Pancreas (tissue), 10 donors: ENCODE data around the gene GEN1. TPM values are rescaled to one million over a fixed set of nuclear protein-coding genes. Genes with fewer than 3 reads are reported as not detected.
"Not testable (repeated sequence)": the region's sequence is repeated elsewhere in the genome, so short reads cannot be mapped to it uniquely, and the experiment has no call there.

Source experiments
- ATAC-seq, 4 donors: fragments of 200-7000 bp; cut with Tn5 transposase; one replicate each; pipeline versions ENCODE4 v1.8.0 to v1.9.1; 2020; ENCODE audit warnings: mild to moderate bottlenecking in 4 of 4, moderate library complexity in 4 of 4
- DNase-seq, 6 donors: peaks; one replicate each; pipeline ENCODE4 v3.0.0-alpha.2; 2020
- FAIRE-seq: peaks from 2 replicates; lab custom pipeline; 2012; peaks lifted over from hg19 to GRCh38; lab: Jason Lieb, UNC
- H3K27ac ChIP-seq, 4 donors: fragments of 200-600 bp; sonication (generic); 1 replicate in 3 of 4; 2 replicates in 1 of 4; pipeline versions ENCODE4 v1.5.0 to v1.8.0; 2020
- H3K27me3 ChIP-seq, 4 donors: fragments of 200-600 bp; one replicate each; pipeline ENCODE4 v1.8.0; 2021
- H3K36me3 ChIP-seq, 3 donors: fragments of 200-600 bp; sonication (generic) in 1 of 3; one replicate each; pipeline versions ENCODE4 v1.5.0 to v1.8.0; 2020 to 2021
- H3K4me1 ChIP-seq, 3 donors: fragments of 200-600 bp; one replicate each; pipeline ENCODE4 v1.8.0; 2021
- H3K4me3 ChIP-seq, 4 donors: fragments of 200-600 bp; sonication (generic) in 2 of 4; one replicate each; pipeline versions ENCODE4 v1.5.0 to v1.8.0; 2020 to 2021
- H3K9me3 ChIP-seq, 4 donors: fragments of 200-600 bp; one replicate each; pipeline ENCODE4 v1.8.0; 2021
- CTCF ChIP-seq, 4 donors: fragments of 200-600 bp; sonication (generic) in 3 of 4; IDR thresholded peaks; one replicate each; pipeline versions ENCODE4 v1.5.0 to v1.8.0; 2021; ENCODE audit warnings: antibody characterized with exemption in 4 of 4
- WGBS, 2 donors: extraction: QIAGEN DNeasy Blood & Tissue Kit; methylation state at CpG; one replicate each; pipeline ENCODE4 v1.1.7; 2013; 5-methylcytosine and 5-hydroxymethylcytosine counted together
- intact Hi-C, 3 donors: fragments of 100-400 bp; cut with DNase I; formaldehyde crosslinking; loops; one replicate each; pipeline versions ENCODE4 v1.11.1 to v1.14.2; 2022
- polyA plus RNA-seq, 2 donors: library from polyadenylated mRNA; stranded (reverse); fragments of 200-250 nt; gene quantifications; one replicate each; pipeline ENCODE4 v1.2.3, GENCODE V29; 2013
- total RNA-seq, 6 donors: library from RNA; stranded (reverse); fragmentation: NEBNext Ultra II Directional in 4 of 6; extraction: Animal tissue kit (Norgen Biotek cat#: 25700) in 4 of 6; gene quantifications; one replicate each; pipeline versions ENCODE4 v1.2.1 to v1.2.4, GENCODE V29; 2021 to 2023
- donor health status: healthy with polysubstance abuse.
- donor health status: DM: no; HTN: no; CAD: no; lungs with moderate emphysema.
- donor health status: DM: no; HTN: no; CAD: no.
- donor health status: control.
- donor health status: control.
- donor health status: Bipolar disorder and iron deficiency.
- donor health status: DM: yes; HTN: yes; CAD: no.
- donor health status: DM: no; HTN: no; CAD: no.
- donor health status: DM: no; HTN: no; CAD: no.
- donor health status: DM: yes; HTN: yes; CAD: no.

GEN1 gene
- total and polyA plus RNA-seq, 8 donors = 1.4 to 5.0 (median 2.4) TPM

- ATAC-seq = peak in 1 of 4 donors; percentile 25
- Histone ChIP-seq H3K36me3 (no peaks in the 10 kb centered on the region), H3K27ac (no peak overlapping the region), H3K27me3 (no peaks in the 10 kb centered on the region), H3K9me3 (no peaks in the 10 kb centered on the region), H3K4me1 (no peaks in the 10 kb centered on the region), H3K4me3 (no peak overlapping the region)
- no peak for FAIRE-seq
- DNase-seq = no peak
- TF ChIP-seq CTCF (IDR thresholded peaks at IDR 0.05) = no peak
- 29 to 30% methylated on average over 4 of the region's 4 CpGs for WGBS, 2 donors
- intact Hi-C loops = no loop called here
Observed at GRCh38 chr2:17822445-17823117, 68.6 kb downstream of the GEN1 start.

- H3K36me3 ChIP-seq, H3K9me3 ChIP-seq, H3K4me1 ChIP-seq, DNase-seq, H3K4me3 ChIP-seq, ATAC-seq, FAIRE-seq, H3K27me3 ChIP-seq, intact Hi-C loops, H3K27ac ChIP-seq: not testable (repeated sequence)
- WGBS, 2 donors = 64 to 84% methylated on average over 4 of the region's 4 CpGs
Observed at GRCh38 chr2:17823646-17824045, 69.7 kb downstream of the GEN1 start.

- FAIRE-seq (no peak), ATAC-seq (peak in 3 of 4 donors; percentile 16 to 40 (median 31)), DNase-seq (no peak)
- no peak for TF ChIP-seq CTCF (IDR thresholded peaks at IDR 0.05)
- Histone ChIP-seq H3K36me3 (no peaks in the 10 kb centered on the region), H3K27me3 (no peaks in the 10 kb centered on the region), H3K27ac (peak overlapping the region in 1 of 4 donors; percentile 33), H3K4me1 (peaks cover 0 to 3% (median 0%) of the 10 kb centered on the region in 3 donors), H3K9me3 (no peaks in the 10 kb centered on the region), H3K4me3 (no peak overlapping the region)
- WGBS, 2 donors = 32 to 44% methylated on average over 5 of the region's 5 CpGs
- intact Hi-C loops = no loop called here
Observed at GRCh38 chr2:17827316-17827715, 73.4 kb downstream of the GEN1 start.

GRCh38 chr2:17827785-17828184 is 73.8 kb downstream of the GEN1 start:
- intact Hi-C loops = no loop called here
- no peak for DNase-seq
- no peaks in the 10 kb centered on the region for H3K9me3 ChIP-seq
- no peaks in the 10 kb centered on the region for H3K27me3 ChIP-seq
- FAIRE-seq = no peak
- no peak overlapping the region for H3K4me3 ChIP-seq
- peak overlapping the region in 1 of 4 donors; percentile 33 for H3K27ac ChIP-seq
- peaks cover 0 to 3% (median 0%) of the 10 kb centered on the region in 3 donors for H3K4me1 ChIP-seq
- TF ChIP-seq CTCF (IDR thresholded peaks at IDR 0.05) = no peak
- ATAC-seq = no peak
- 75 to 87% methylated on average over 2 of the region's 2 CpGs for WGBS, 2 donors
- H3K36me3 ChIP-seq = no peaks in the 10 kb centered on the region

GRCh38 chr2:17830053-17831034 is 76.4 kb downstream of the GEN1 start:
- Histone ChIP-seq H3K9me3 (no peaks in the 10 kb centered on the region), H3K27me3 (no peaks in the 10 kb centered on the region), H3K4me3 (peak overlapping the region in 1 of 4 donors; percentile 13), H3K36me3 (no peaks in the 10 kb centered on the region), H3K27ac (no peak overlapping the region), H3K4me1 (peaks cover 0 to 3% (median 0%) of the 10 kb centered on the region in 3 donors)
- FAIRE-seq (no peak), ATAC-seq (peak; percentile 78 to 97 (median 90)), DNase-seq (peak; percentile 31 to 88 (median 66))
- 14% methylated on average over 37 of the region's 37 CpGs for WGBS, 2 donors
- peak; percentile 70 to 85 (median 75) for TF ChIP-seq CTCF (IDR thresholded peaks at IDR 0.05)
- intact Hi-C loops = loop anchor here in 1 of 3 donors (10.0 kb wide), 1 partner anchor 116 kb away; no protein-coding TSS in a partner anchor
